CD4-positive, alpha-beta T cell treated with Interleukin-17A for 4 hours (primary cell): ENCODE measurements around the gene RTN4RL2.
"Not testable (repeated sequence)": the region's sequence is repeated elsewhere in the genome, so short reads cannot be mapped to it uniquely, and the experiment has no call there.

ENCODE experiments used
- DNase-seq: peaks from one replicate; pipeline ENCODE4 v3.0.0-alpha.2; 2020; ENCODE audit warnings: mixed read lengths

The RTN4RL2 gene

GRCh38 chr11:57434640-57435546 lies 25.4 kb upstream of the RTN4RL2 start:
- DNase-seq: no peak

DNA sequence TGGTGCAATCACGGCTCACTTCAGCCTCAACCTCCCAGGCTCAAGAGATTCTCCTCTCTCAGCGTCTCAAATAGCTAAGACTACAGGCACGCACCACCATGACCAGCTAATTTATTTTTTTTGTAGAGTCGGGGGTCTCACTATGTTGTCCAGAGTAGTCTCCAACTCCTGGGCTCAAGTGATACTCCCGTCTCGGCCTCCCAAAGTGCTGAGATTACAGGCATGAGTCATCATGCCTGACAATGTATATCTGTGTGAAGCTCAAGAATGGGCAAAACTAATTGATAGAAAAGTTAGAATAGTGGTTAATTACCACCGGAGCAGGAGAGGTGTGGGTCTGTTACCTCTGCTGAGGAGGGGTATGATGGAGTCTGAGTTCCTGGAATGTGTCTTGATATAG lies 24.3 kb upstream of the RTN4RL2 start:
- DNase-seq: no peak

DNA sequence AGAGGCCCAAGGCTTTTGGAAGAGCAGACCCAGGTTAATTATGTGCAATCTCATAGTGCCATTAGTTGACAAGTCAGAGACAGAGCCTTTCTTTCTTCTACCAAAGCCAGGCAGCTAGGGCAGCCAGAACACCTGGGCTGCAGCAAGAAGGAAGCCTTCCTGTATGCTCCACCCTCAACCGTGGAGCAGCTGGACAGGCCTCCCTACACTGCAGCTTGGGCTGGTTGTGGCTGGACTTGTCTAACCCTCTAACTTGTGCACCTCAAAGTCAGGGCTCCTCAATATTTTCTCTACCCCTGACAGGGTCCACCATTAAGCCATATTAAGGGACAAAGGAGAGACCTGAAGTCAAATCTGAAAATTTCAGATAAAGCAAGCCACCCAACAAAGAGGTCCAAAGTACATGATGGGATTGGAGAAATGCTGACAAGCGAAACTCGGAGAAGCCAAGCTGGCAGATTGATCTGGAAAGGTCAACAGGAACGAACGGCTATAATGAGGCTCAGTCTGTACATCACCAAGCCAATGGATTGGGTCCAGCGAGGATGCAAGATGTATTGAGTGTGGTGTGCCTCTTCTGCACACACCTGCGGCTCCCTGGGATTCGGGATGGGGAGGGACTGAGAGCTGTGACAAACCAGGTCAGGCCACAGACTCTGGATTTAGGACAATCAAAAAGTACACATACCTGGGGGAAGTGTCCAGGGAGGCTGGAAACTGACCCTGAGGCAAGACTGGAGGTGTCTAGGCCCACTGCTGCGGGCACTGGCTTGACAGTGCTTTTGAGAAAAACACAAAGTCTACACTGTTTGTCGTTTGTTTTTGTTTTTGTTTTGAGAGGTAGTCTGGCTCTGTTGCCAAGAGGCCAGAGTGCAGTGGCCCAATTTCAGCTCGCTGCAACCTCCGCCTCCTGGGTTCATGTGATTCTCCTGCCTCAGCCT lies 21.7 kb upstream of the RTN4RL2 start:
- DNase-seq: no peak

GRCh38 chr11:57439786-57440185 lies 20.5 kb upstream of the RTN4RL2 start:
- DNase-seq: no peak

DNA sequence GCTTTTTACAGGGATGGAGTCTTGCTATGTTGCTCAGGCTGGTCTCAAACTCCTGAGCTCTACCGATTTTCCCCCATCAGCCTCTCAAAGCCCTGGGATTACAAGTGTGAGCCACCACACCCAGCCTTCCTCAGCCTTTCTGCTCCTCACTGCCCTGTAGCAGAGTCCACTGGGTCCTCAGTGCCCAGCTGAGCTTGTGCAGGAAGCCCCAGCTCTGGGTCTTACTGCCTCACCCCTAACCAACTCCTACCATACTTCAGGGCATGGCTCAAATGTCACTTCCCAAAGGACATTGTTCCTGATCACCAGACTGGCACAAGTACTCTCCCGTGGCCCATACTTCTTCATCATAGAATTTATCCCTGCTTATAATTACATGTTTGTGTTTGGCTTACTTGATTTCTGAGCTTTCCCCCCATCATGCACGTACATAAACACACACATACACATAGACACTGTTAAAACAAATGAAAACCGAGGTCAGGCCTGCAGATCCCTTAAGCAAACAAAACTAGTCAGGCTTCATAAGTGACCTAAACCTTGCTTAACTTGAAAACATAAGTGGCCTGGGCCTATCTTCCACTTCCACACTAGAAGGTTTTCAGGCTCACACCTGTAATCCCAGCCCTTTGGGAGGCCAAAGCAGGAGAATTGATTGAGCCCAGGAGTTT lies 19.4 kb upstream of the RTN4RL2 start:
- no peak for DNase-seq

- DNase-seq: no peak
Observed at GRCh38 chr11:57444362-57445121, 15.8 kb upstream of the RTN4RL2 start.

- DNase-seq: not testable (repeated sequence)
Observed at GRCh38 chr11:57445122-57445394, 15.3 kb upstream of the RTN4RL2 start.

- no peak for DNase-seq
Observed at GRCh38 chr11:57446055-57446454, 14.3 kb upstream of the RTN4RL2 start.

- no peak for DNase-seq
Observed at GRCh38 chr11:57453543-57454177, 6.7 kb upstream of the RTN4RL2 start.

DNA sequence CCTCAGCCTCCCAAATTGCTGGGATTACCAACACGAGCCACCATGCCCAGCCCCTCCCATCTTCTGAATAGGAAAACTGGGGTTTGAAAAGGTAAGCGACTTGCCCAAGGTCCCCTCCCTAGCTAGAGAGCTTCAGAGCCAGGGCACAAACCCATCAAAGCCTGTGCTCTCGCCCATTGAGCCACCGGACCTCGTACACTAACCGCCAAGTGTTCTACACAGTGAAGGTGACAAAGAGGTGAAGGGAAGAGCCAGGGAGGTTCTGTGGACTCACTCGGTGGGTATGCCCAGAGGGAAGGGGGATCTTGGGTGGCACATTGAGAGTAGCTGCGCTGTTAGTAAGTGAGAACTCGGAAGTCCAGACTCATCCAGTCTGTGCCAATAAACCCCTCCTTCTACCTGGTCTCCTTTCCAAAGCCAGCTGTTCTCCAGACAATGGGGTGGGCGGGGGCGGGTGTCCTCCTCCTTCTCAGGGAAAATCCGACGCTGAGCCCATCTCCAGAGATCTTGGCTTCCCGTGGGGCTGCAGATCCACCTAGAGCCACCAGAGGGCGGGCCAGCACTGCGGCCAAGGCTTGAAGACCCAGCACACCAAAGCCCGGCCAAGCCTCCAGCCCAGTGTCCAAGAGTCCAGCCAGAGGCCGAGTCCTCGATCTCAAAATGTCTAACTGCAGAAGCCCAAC lies 3.2 kb upstream of the RTN4RL2 start:
- DNase-seq: peak; percentile 79

- no peak for DNase-seq
Observed at GRCh38 chr11:57457643-57458023, 2.7 kb upstream of the RTN4RL2 start.

- peak; percentile 11 for DNase-seq
Observed at GRCh38 chr11:57458060-57458409, 2.3 kb upstream of the RTN4RL2 start.

DNA sequence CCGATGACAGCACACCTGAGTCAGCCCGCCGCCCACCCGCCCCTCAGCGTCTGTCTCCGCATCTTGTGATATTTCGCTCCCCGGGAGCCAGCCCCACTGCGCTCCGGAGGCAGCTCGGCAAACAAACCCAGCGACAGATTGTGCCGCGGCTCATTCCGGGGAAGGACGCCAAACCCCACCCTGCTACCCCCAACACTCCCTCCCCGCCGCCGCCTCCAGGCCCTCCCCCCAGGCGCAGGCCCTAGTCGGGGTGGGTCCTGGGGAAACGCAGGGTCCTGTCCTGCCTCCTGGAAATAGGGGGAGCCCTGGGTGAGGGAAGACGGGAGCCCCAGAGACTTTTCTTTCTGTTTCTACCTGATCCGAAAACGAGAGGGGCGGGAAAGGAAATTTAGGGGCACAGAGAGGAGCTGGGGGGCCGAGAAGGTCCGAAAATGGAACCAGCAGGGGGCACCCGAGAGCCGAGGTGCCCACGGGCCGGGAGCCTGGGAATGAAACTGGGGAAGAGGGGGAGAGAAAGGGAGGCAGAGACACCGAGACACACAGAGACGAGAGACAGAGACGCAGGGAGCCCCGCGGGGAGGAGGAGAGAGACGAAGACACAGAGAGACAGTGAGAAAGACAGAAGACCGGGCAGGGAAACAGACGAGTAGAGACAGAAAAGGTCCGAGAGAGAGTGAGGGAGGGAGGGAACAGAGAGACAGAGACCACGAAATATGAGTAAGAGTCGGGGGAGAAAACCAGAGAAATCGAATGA lies 1.7 kb upstream of the RTN4RL2 start:
- DNase-seq: peak; percentile 68

- DNase-seq: peak; percentile 66
Observed at GRCh38 chr11:57459164-57460021, 935 bp upstream of the RTN4RL2 start.

DNA sequence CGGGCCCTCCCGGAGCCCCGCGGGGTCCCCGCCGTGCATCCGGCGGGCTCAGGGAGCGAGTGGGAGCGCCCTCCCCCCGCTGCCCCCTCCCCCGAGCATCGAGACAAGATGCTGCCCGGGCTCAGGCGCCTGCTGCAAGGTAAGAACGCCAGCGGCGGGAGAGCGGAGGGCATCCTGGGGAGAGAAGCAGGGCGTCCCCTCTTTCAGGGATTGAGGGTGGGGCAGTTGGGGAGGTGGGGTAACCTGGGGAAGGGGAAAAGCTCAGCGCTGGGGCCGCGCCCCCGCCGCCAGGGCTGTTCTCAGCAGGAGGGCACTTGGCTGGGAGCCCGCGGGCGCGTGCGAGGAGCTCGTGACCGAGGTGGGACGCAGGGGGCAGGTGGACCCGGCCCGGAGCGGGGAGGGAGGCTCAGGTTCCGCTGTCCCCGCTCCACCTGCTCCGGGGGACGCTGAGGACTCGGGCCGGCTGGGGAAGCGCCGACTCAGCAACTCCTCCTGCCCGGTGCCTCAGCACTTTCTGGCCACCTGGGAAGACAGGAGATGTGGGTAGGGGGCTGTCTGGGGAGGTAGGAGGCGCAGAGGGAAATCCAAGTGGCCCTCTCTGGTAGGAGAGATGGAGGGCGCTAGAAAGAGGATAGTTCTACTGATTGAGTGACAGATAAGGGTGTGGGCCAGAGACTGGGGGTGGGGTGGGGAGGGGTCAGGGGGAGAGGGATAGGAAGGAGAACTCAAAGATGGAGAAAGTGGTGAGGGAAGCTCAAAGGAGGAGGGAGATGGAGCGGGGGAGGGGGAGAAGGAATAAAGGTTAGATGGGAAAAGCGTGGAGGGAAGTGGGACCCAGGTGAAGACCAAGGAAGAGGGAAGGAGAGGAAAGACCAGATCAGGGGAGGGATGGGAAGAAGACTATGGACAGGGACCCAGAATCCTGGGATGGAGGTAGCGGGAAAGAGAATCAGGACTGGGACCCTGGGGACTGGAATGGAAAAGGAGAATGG lies 726 bp downstream of the RTN4RL2 start:
- DNase-seq: peak; percentile 15

GRCh38 chr11:57461841-57462489 lies 1.6 kb downstream of the RTN4RL2 start:
- DNase-seq: no peak

GRCh38 chr11:57462597-57462996 lies 2.3 kb downstream of the RTN4RL2 start:
- no peak for DNase-seq
